ENCODE data around the gene IKZF2. TPM values are rescaled to one million over a fixed set of nuclear protein-coding genes. Genes with fewer than 3 reads are reported as not detected.

IKZF2 gene
- total and polyA plus RNA-seq, 2 of the 4 experiments (the other 2 are of a cell fraction), result 2.1 to 25.5 TPM

DNA sequence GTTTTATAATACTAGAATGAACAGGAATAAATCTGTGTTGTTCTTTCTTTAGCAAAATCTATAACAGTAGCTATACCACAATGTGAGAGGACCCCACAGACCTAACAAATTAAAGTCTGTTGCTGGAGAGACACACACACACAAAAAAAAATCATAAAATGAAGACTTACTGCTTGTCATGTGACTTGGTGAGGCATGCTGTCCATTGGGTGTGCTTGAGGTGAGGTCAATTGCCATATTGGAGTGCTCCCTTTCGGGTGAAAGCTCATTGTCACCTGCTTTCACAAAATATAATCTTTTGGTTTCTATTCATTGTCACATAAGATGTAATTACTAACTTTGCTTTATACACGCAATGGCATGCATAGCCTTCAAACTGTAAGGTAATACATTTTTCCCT lies 3.9 kb downstream of the IKZF2 start:
- no peak overlapping the region for H4K8ac ChIP-seq (ENCODE audit: low read depth in 2 of 2, low read length in 2 of 2)
- H2AK9ac ChIP-seq (replicated peaks; ENCODE audit: low read depth, low read length, poor library complexity), result no peak overlapping the region
- peaks cover 9% of the 10 kb centered on the region in 2 experiments for H3K79me1 ChIP-seq (ENCODE audit: low read depth in 1 of 2, low read length in 2 of 2)
- no peaks in the 10 kb centered on the region for H4K20me1 ChIP-seq (ENCODE audit: insufficient read depth, low read length)
- no peak overlapping the region for H3K14ac ChIP-seq (replicated peaks; ENCODE audit: low read depth, low read length)
- H3K4ac ChIP-seq (ENCODE audit: low read depth, low read length), result no peak overlapping the region
- H3K9me1 ChIP-seq (ENCODE audit: insufficient read depth, low read length), result no peaks in the 10 kb centered on the region
- H3K36me3 ChIP-seq (ENCODE audit: control insufficient read depth, insufficient read depth, low read length), result 0 out of 2 replicates have a peak, but pooled peaks cover under 1% of the 10 kb centered on the region
- H3K18ac ChIP-seq (ENCODE audit: low read depth, low read length), result no peak overlapping the region
- no peak overlapping the region for H2AK5ac ChIP-seq (ENCODE audit: low read depth, low read length)
- H4K91ac ChIP-seq (ENCODE audit: insufficient read depth, low read depth, low read length), result no peak overlapping the region
- H2BK120ac ChIP-seq (ENCODE audit: low read depth, low read length), result no peak overlapping the region
- no peak overlapping the region for H2BK20ac ChIP-seq (ENCODE audit: low read depth, low read length)
- DNase-seq (no peak), ATAC-seq (ENCODE audit: low read depth) (no peak)
- no peak overlapping the region for H3K9ac ChIP-seq (ENCODE audit: low read depth, low read length)
- H4K5ac ChIP-seq (ENCODE audit: low read depth, low read length), result no peak overlapping the region
- dilution Hi-C loops (cut with HindIII; ENCODE audit: low sequenced_read_pairs, unreplicated experiment), result no loop called here
- no peak overlapping the region for H2BK15ac ChIP-seq (ENCODE audit: low read depth, low read length)
- no peak overlapping the region for H2AFZ ChIP-seq (replicated peaks; ENCODE audit: low read length, poor library complexity)
- no peak overlapping the region for H3K4me3 ChIP-seq (ENCODE audit: insufficient read depth, low read depth, low read length)
- CTCF ChIA-PET, result interaction anchor here (1.4 kb wide), 1 partner anchor 368 kb away, joined by 3 read pairs; no protein-coding TSS in a partner anchor
- no peak for TF ChIP-seq MAFK (IDR thresholded peaks at IDR 0.05; ENCODE audit: low read depth, low read length)
- TF ChIP-seq MXI1 (IDR thresholded peaks at IDR 0.05; ENCODE audit: borderline replicate concordance, low read depth, low read length), result no peak
- TF ChIP-seq RFX5 (IDR thresholded peaks at IDR 0.05; ENCODE audit: low read depth, low read length), result no peak
- TF ChIP-seq POLR2A (IDR thresholded peaks at IDR 0.05; ENCODE audit: low read depth, low read length), result no peak
- TF ChIP-seq, protein P1, sequence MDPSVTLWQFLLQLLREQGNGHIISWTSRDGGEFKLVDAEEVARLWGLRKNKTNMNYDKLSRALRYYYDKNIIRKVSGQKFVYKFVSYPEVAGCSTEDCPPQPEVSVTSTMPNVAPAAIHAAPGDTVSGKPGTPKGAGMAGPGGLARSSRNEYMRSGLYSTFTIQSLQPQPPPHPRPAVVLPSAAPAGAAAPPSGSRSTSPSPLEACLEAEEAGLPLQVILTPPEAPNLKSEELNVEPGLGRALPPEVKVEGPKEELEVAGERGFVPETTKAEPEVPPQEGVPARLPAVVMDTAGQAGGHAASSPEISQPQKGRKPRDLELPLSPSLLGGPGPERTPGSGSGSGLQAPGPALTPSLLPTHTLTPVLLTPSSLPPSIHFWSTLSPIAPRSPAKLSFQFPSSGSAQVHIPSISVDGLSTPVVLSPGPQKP (IDR thresholded peaks at IDR 0.05; ENCODE audit: borderline replicate concordance, low read depth, low read length), result no peak
- intact Hi-C loops (cut with micrococcal nuclease), result no loop called here
- H3K27me3 ChIP-seq (ENCODE audit: control insufficient read depth, insufficient read depth, low read length), result no peaks in the 10 kb centered on the region
- no peak overlapping the region for H3K4me2 ChIP-seq (ENCODE audit: low read depth, low read length)
- H3K4me1 ChIP-seq (ENCODE audit: control insufficient read depth, insufficient read depth, low read length), result no peaks in the 10 kb centered on the region
- POLR2A ChIA-PET (ENCODE audit: unreplicated experiment), result no interaction called here
- no TSS peak for BruUV-seq (replicated peaks)
- no peaks in the 10 kb centered on the region for H3K9me3 ChIP-seq (ENCODE audit: control insufficient read depth, insufficient read depth, low read length)
- H3K56ac ChIP-seq (ENCODE audit: extremely low read depth, insufficient read depth, low read length), result no peak overlapping the region
- no peak overlapping the region for H3K23ac ChIP-seq (ENCODE audit: low read depth, low read length)
- H2BK5ac ChIP-seq (ENCODE audit: low read depth, low read length, poor library complexity, severe bottlenecking), result no peak overlapping the region
- in situ Hi-C loops (cut with MboI; ENCODE audit: low sequenced_read_pairs), result no loop called here
- no peak overlapping the region for H3K27ac ChIP-seq (ENCODE audit: insufficient read depth, low read length)
- no CpG with 5 or more reads among the region's 2 CpGs for WGBS, 2 experiments (ENCODE audit: extremely low coverage in 2 of 2, insufficient read length in 1 of 2)

Measured in IMR-90 (cell line).